ENCODE results near the gene ABCA13. TPM values are rescaled to one million over a fixed set of nuclear protein-coding genes. Genes with fewer than 3 reads are reported as not detected.
A peak's percentile ranks its signal among the peaks of the same experiment; 100 is the strongest.

Gene ABCA13
- total RNA-seq, 1 donor from 2014 or later, result 0.34 TPM

GRCh38 chr7:48177271-48177670 is 6.0 kb downstream of the ABCA13 start:
- H3K27me3 Mint-ChIP-seq (ENCODE audit: low read depth, unreplicated experiment), result no peaks in the 10 kb centered on the region
- Histone ChIP-seq H3K79me2 (ENCODE audit: insufficient read depth, low read length) (no peaks in the 10 kb centered on the region), H2AFZ (ENCODE audit: low read depth, low read length) (no peak overlapping the region), H4K20me1 (ENCODE audit: insufficient read depth, low read length) (no peaks in the 10 kb centered on the region), H3K9me3 (ENCODE audit: insufficient read depth, low read depth, low read length) (no peaks in the 10 kb centered on the region), H3K36me3 (ENCODE audit: insufficient read depth, low read length) (no peaks in the 10 kb centered on the region), H3K4me3 (ENCODE audit: insufficient read depth, low read depth, low read length) (no peak overlapping the region), H3K4me2 (ENCODE audit: low read length) (no peak overlapping the region), H3K4me1 (ENCODE audit: insufficient read depth, low read length) (peaks cover 13% of the 10 kb centered on the region), H3K9ac (ENCODE audit: low read length) (no peak overlapping the region), H3K27me3 (ENCODE audit: insufficient read depth, low read length) (no peaks in the 10 kb centered on the region), H3K27ac (ENCODE audit: low read depth, low read length) (no peak overlapping the region)
- no peak overlapping the region for H3K27ac Mint-ChIP-seq (ENCODE audit: unreplicated experiment)
- H3K36me3 Mint-ChIP-seq (ENCODE audit: low read depth, unreplicated experiment), result no peaks in the 10 kb centered on the region
- TF ChIP-seq EZH2 (IDR thresholded peaks at IDR 0.05; ENCODE audit: insufficient read depth, low read length), result no peak
- no peak for TF ChIP-seq CTCF (IDR thresholded peaks at IDR 0.05; ENCODE audit: insufficient read depth, low read depth, low read length)
- H3K4me3 Mint-ChIP-seq (ENCODE audit: unreplicated experiment), result no peak overlapping the region
- H3K9me3 Mint-ChIP-seq (ENCODE audit: unreplicated experiment), result no peaks in the 10 kb centered on the region
- no peak for DNase-seq (ENCODE audit: low read depth)
- H3K4me1 Mint-ChIP-seq (ENCODE audit: low read depth, unreplicated experiment), result no peaks in the 10 kb centered on the region
- FAIRE-seq, result no peak

- Histone ChIP-seq H3K27me3 (ENCODE audit: insufficient read depth, low read length) (no peaks in the 10 kb centered on the region), H2AFZ (ENCODE audit: low read depth, low read length) (no peak overlapping the region), H3K9me3 (ENCODE audit: insufficient read depth, low read depth, low read length) (no peaks in the 10 kb centered on the region), H3K9ac (ENCODE audit: low read length) (no peak overlapping the region), H4K20me1 (ENCODE audit: insufficient read depth, low read length) (no peaks in the 10 kb centered on the region), H3K4me1 (ENCODE audit: insufficient read depth, low read length) (peaks cover 20% of the 10 kb centered on the region), H3K4me2 (ENCODE audit: low read length) (no peak overlapping the region), H3K79me2 (ENCODE audit: insufficient read depth, low read length) (no peaks in the 10 kb centered on the region), H3K27ac (ENCODE audit: low read depth, low read length) (no peak overlapping the region), H3K4me3 (ENCODE audit: insufficient read depth, low read depth, low read length) (no peak overlapping the region), H3K36me3 (ENCODE audit: insufficient read depth, low read length) (no peaks in the 10 kb centered on the region)
- no peak for FAIRE-seq
- no peaks in the 10 kb centered on the region for H3K36me3 Mint-ChIP-seq (ENCODE audit: low read depth, unreplicated experiment)
- H3K4me3 Mint-ChIP-seq (ENCODE audit: unreplicated experiment), result no peak overlapping the region
- peaks cover 7% of the 10 kb centered on the region for H3K4me1 Mint-ChIP-seq (ENCODE audit: low read depth, unreplicated experiment)
- no peaks in the 10 kb centered on the region for H3K27me3 Mint-ChIP-seq (ENCODE audit: low read depth, unreplicated experiment)
- H3K9me3 Mint-ChIP-seq (ENCODE audit: unreplicated experiment), result no peaks in the 10 kb centered on the region
- TF ChIP-seq EZH2 (IDR thresholded peaks at IDR 0.05; ENCODE audit: insufficient read depth, low read length) (no peak), CTCF (IDR thresholded peaks at IDR 0.05; ENCODE audit: insufficient read depth, low read depth, low read length) (no peak)
- DNase-seq (ENCODE audit: low read depth), result no peak
- H3K27ac Mint-ChIP-seq (ENCODE audit: unreplicated experiment), result no peak overlapping the region
These were observed 8.3 kb downstream of the ABCA13 start for GRCh38 chr7:48179496-48180030.

GRCh38 chr7:48180981-48181380 is 9.7 kb downstream of the ABCA13 start:
- no peaks in the 10 kb centered on the region for H3K9me3 ChIP-seq (ENCODE audit: insufficient read depth, low read depth, low read length)
- no peak overlapping the region for H3K4me3 ChIP-seq (ENCODE audit: insufficient read depth, low read depth, low read length)
- no peaks in the 10 kb centered on the region for H4K20me1 ChIP-seq (ENCODE audit: insufficient read depth, low read length)
- Mint-ChIP-seq H3K4me1 (ENCODE audit: low read depth, unreplicated experiment) (peaks cover 7% of the 10 kb centered on the region), H3K36me3 (ENCODE audit: low read depth, unreplicated experiment) (no peaks in the 10 kb centered on the region), H3K4me3 (ENCODE audit: unreplicated experiment) (no peak overlapping the region), H3K27me3 (ENCODE audit: low read depth, unreplicated experiment) (no peaks in the 10 kb centered on the region), H3K27ac (ENCODE audit: unreplicated experiment) (no peak overlapping the region), H3K9me3 (ENCODE audit: unreplicated experiment) (no peaks in the 10 kb centered on the region)
- H3K79me2 ChIP-seq (ENCODE audit: insufficient read depth, low read length), result no peaks in the 10 kb centered on the region
- H3K9ac ChIP-seq (ENCODE audit: low read length), result peak overlapping the region; percentile 17
- TF ChIP-seq EZH2 (IDR thresholded peaks at IDR 0.05; ENCODE audit: insufficient read depth, low read length) (no peak), CTCF (IDR thresholded peaks at IDR 0.05; ENCODE audit: insufficient read depth, low read depth, low read length) (no peak)
- peak overlapping the region; percentile 51 for H3K4me2 ChIP-seq (ENCODE audit: low read length)
- FAIRE-seq (no peak), DNase-seq (ENCODE audit: low read depth) (peak; percentile 80)
- no peaks in the 10 kb centered on the region for H3K27me3 ChIP-seq (ENCODE audit: insufficient read depth, low read length)
- H3K36me3 ChIP-seq (ENCODE audit: insufficient read depth, low read length), result no peaks in the 10 kb centered on the region
- H2AFZ ChIP-seq (ENCODE audit: low read depth, low read length), result no peak overlapping the region
- H3K4me1 ChIP-seq (ENCODE audit: insufficient read depth, low read length), result peaks cover 16% of the 10 kb centered on the region
- peak overlapping the region; percentile 62 for H3K27ac ChIP-seq (ENCODE audit: low read depth, low read length)
